Gastrocnemius medialis (tissue), 4 donors: ENCODE measurements around the gene WDR81. TPM values are rescaled to one million over a fixed set of nuclear protein-coding genes. Genes with fewer than 3 reads are reported as not detected.
"Not testable (repeated sequence)": the region's sequence is repeated elsewhere in the genome, so short reads cannot be mapped to it uniquely, and the experiment has no call there.

Experiments used
- ATAC-seq, 2 donors: fragments of 150-250 bp; one replicate each; pipeline ENCODE4 v1.9.1; 2016
- DNase-seq, 2 donors: peaks; one replicate each; pipeline ENCODE4 v3.0.0-alpha.2; 2019
- H3K27ac ChIP-seq, 4 donors: fragments of 200-600 bp; sonication (generic); 1 replicate in 1 of 4; 2 replicates in 3 of 4; pipeline ENCODE4 v1.5.1; 2016 to 2018; ENCODE audit warnings: mild to moderate bottlenecking in 2 of 4, moderate library complexity in 1 of 4
- H3K27me3 ChIP-seq, 3 donors: fragments of 200-600 bp; sonication (generic) in 2 of 3; 1 replicate in 1 of 3; 2 replicates in 2 of 3; pipeline versions ENCODE4 v1.5.1 to v1.6.0; 2016 to 2019; ENCODE audit warnings: mild to moderate bottlenecking in 1 of 3, moderate library complexity in 1 of 3
- H3K36me3 ChIP-seq, 2 donors: fragments of 200-600 bp; sonication (generic) in 1 of 2; one replicate each; pipeline ENCODE4 v1.5.1; 2017 to 2018
- H3K4me1 ChIP-seq, 2 donors: fragments of 200-600 bp; sonication (generic) in 1 of 2; one replicate each; pipeline ENCODE4 v1.5.1; 2016 to 2017; ENCODE audit warnings: mild to moderate bottlenecking in 2 of 2
- H3K4me3 ChIP-seq, 4 donors: fragments of 200-600 bp; sonication (generic) in 3 of 4; 1 replicate in 1 of 4; 2 replicates in 3 of 4; pipeline ENCODE4 v1.5.1; 2016 to 2019; ENCODE audit warnings: mild to moderate bottlenecking in 2 of 4
- H3K9me3 ChIP-seq, 3 donors: fragments of 200-600 bp; sonication (generic) in 2 of 3; 1 replicate in 1 of 3; 2 replicates in 2 of 3; pipeline ENCODE4 v1.5.1; 2016 to 2019
- POLR2A ChIP-seq, 2 donors: fragments of 450-650 bp; IDR thresholded peaks; one replicate each; pipeline ENCODE4 v1.6.1; 2017; ENCODE audit warnings: antibody characterized with exemption in 2 of 2, mild to moderate bottlenecking in 2 of 2, moderate library complexity in 2 of 2
- in situ Hi-C, 4 donors: fragments of 200-750 bp; cut with MboI; loops; one replicate each; pipeline versions ENCODE4 v1.15.0 to v1.8.0; 2017; ENCODE audit warnings: low sequenced_read_pairs in 4 of 4
- intact Hi-C: fragments of 100-400 bp; cut with DNase I; formaldehyde crosslinking; loops from one replicate; pipeline ENCODE4 v1.15.1; 2023; ENCODE audit warnings: low total_unique reads
- total RNA-seq, 4 donors: library from RNA; depleted of rRNA; stranded (reverse); fragments of >200 nt; gene quantifications; one replicate each; pipeline versions ENCODE4 v1.1.0 to v1.2.3, GENCODE V29; 2016
- TF ChIP-seq, protein P1 (sequence below), 5 experiments: fragments of 450-650 bp in 3 of 5; fragments of 200-600 bp in 2 of 5; sonication (generic) in 2 of 5; IDR thresholded peaks in 4 of 5; conservative IDR thresholded peaks in 1 of 5; 1 replicate in 4 of 5; 2 replicates in 1 of 5; pipeline ENCODE4 v1.5.1; 2016 to 2019; ENCODE audit warnings: antibody characterized with exemption in 5 of 5, mild to moderate bottlenecking in 3 of 5, moderate library complexity in 3 of 5

The WDR81 gene
- total RNA-seq, 4 donors from 2014 or later = 22.3 to 61.1 (median 42.7) TPM

GRCh38 chr17:1765576-1765975, 41.1 kb downstream of the WDR81 start:
- in situ Hi-C loops = no loop called here
- no peak for DNase-seq
- Histone ChIP-seq H3K4me1 (peaks cover 47 to 52% of the 10 kb centered on the region in 2 donors), H3K9me3 (no peaks in the 10 kb centered on the region), H3K27ac (peak overlapping the region; percentile 97 to 100 (median 98)), H3K36me3 (peaks cover 0 to 9% of the 10 kb centered on the region in 2 donors), H3K4me3 (no peak overlapping the region), H3K27me3 (no peaks in the 10 kb centered on the region)
- TF ChIP-seq, protein P1, sequence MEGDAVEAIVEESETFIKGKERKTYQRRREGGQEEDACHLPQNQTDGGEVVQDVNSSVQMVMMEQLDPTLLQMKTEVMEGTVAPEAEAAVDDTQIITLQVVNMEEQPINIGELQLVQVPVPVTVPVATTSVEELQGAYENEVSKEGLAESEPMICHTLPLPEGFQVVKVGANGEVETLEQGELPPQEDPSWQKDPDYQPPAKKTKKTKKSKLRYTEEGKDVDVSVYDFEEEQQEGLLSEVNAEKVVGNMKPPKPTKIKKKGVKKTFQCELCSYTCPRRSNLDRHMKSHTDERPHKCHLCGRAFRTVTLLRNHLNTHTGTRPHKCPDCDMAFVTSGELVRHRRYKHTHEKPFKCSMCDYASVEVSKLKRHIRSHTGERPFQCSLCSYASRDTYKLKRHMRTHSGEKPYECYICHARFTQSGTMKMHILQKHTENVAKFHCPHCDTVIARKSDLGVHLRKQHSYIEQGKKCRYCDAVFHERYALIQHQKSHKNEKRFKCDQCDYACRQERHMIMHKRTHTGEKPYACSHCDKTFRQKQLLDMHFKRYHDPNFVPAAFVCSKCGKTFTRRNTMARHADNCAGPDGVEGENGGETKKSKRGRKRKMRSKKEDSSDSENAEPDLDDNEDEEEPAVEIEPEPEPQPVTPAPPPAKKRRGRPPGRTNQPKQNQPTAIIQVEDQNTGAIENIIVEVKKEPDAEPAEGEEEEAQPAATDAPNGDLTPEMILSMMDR (IDR thresholded peaks at IDR 0.05 in 4 of 5, conservative IDR thresholded peaks at IDR 0.05 in 1 of 5) = no peak
- TF ChIP-seq POLR2A (IDR thresholded peaks at IDR 0.05) = no peak
- intact Hi-C loops = no loop called here
- ATAC-seq = no peak

GRCh38 chr17:1766382-1767135, 42.1 kb downstream of the WDR81 start:
- in situ Hi-C loops = no loop called here
- Histone ChIP-seq H3K9me3 (no peaks in the 10 kb centered on the region), H3K4me3 (no peak overlapping the region), H3K36me3 (peaks cover 0 to 17% of the 10 kb centered on the region in 2 donors), H3K27ac (peak overlapping the region; percentile 97 to 100 (median 98)), H3K27me3 (no peaks in the 10 kb centered on the region), H3K4me1 (peaks cover 47 to 52% of the 10 kb centered on the region in 2 donors)
- DNase-seq = no peak
- TF ChIP-seq POLR2A (IDR thresholded peaks at IDR 0.05) = no peak
- TF ChIP-seq, protein P1 (IDR thresholded peaks at IDR 0.05 in 4 of 5, conservative IDR thresholded peaks at IDR 0.05 in 1 of 5) = no peak
- ATAC-seq = no peak
- intact Hi-C loops = no loop called here

DNA sequence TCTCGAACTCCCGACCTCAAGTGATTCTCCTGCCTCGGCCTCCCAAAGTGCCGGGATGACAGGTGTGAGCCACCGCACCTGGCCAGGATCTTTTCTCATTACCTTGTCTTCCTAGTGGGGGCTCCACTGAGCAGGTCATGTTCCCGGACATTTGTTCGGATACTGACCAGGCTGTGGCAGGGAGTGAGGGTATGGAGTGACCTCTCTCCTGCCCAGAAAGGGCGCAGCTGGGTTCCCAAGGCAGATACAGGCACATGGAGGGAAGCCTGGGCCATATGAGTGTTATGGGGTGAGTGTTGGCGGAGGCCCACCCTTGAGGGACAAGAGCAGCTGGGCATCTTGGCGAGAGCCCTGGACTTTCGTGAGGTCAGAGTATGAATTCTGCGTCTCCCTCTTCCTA, 42.9 kb downstream of the WDR81 start:
- peaks cover 0 to 25% of the 10 kb centered on the region in 2 donors for H3K36me3 ChIP-seq
- ATAC-seq = peak; percentile 4 to 40
- peaks cover 47 to 53% of the 10 kb centered on the region in 2 donors for H3K4me1 ChIP-seq
- H3K4me3 ChIP-seq = no peak overlapping the region
- TF ChIP-seq POLR2A (IDR thresholded peaks at IDR 0.05) = no peak
- TF ChIP-seq, protein P1 (IDR thresholded peaks at IDR 0.05 in 4 of 5, conservative IDR thresholded peaks at IDR 0.05 in 1 of 5) = peak in 3 of 5 experiments; percentile 35 to 41 (median 38)
- DNase-seq = peak in 1 of 2 donors; percentile 83
- intact Hi-C loops (no loop called here), in situ Hi-C loops (no loop called here)
- H3K9me3 ChIP-seq = no peaks in the 10 kb centered on the region
- no peaks in the 10 kb centered on the region for H3K27me3 ChIP-seq
- peak overlapping the region; percentile 97 to 100 (median 98) for H3K27ac ChIP-seq

GRCh38 chr17:1769822-1770477, 45.4 kb downstream of the WDR81 start:
- TF ChIP-seq, protein P1 (IDR thresholded peaks at IDR 0.05 in 4 of 5, conservative IDR thresholded peaks at IDR 0.05 in 1 of 5) = no peak
- no peak for TF ChIP-seq POLR2A (IDR thresholded peaks at IDR 0.05)
- H3K4me3 ChIP-seq = no peak overlapping the region
- DNase-seq (no peak), ATAC-seq (no peak)
- intact Hi-C loops = no loop called here
- H3K9me3 ChIP-seq = no peaks in the 10 kb centered on the region
- in situ Hi-C loops = loop anchor here in 1 of 4 donors (10.0 kb wide), 1 partner anchor 45 kb away; the partner anchor contains the start of gene WDR81
- H3K27ac ChIP-seq = peak overlapping the region; percentile 97 to 100 (median 98)
- peaks cover 51 to 61% of the 10 kb centered on the region in 2 donors for H3K4me1 ChIP-seq
- peaks cover 0 to 33% of the 10 kb centered on the region in 2 donors for H3K36me3 ChIP-seq
- no peaks in the 10 kb centered on the region for H3K27me3 ChIP-seq

DNA sequence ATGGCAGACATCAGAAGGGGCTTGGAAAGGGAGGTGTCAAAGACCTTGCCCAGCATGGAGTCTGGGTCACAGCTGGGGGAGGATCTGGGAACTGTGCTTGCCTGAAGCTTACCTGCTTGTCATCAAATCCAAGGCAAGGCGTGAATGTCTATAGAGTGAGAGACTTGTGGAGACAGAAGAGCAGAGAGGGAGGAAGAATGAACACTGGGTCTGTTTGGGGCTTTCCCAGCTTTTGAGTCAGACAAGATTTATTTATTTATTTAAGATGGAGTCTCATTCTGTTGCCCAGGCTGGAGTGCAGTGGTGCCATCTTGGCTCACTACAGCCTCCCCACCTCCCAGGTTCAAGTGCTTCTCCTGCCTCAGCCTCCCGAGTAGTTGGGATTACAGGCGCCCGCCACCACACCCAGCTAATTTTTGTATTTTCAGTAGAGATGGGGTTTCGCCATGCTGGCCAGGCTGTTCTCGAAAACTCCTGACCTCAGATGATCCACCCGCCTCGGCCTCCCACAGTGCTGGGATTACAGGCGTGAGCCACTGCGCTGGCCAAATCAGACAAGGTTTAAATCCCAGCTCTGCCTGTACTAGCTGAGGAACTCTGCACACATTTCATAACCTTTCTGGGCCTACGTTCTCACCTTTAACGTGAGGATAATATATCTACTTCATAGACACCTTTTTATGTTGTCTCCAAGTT, 48.6 kb downstream of the WDR81 start:
- ATAC-seq (peak; percentile 57 to 58), DNase-seq (peak in 1 of 2 donors; percentile 79)
- H3K9me3 ChIP-seq, H3K4me3 ChIP-seq, H3K27me3 ChIP-seq, intact Hi-C loops: not testable (repeated sequence)
- H3K36me3 ChIP-seq = peaks cover 0 to 58% of the 10 kb centered on the region in 2 donors
- in situ Hi-C loops = loop anchor here in 1 of 4 donors (10.0 kb wide), 1 partner anchor 48 kb away; the partner anchor contains the start of gene WDR81
- H3K4me1 ChIP-seq = peaks cover 33 to 52% of the 10 kb centered on the region in 2 donors
- H3K27ac ChIP-seq = peak overlapping the region; percentile 97 to 100 (median 98)
